GM18907 (cell line): ENCODE measurements around the gene CD28.
"Not testable (repeated sequence)": the region's sequence is repeated elsewhere in the genome, so short reads cannot be mapped to it uniquely, and the experiment has no call there.

ENCODE experiments used
- ATAC-seq: cut with Tn5 transposase; IDR thresholded peaks from one replicate; pipeline ENCODE4 v1.9.1; 2021; ENCODE audit warnings: mild to moderate bottlenecking, moderate library complexity; ENCODE audit not compliant: unreplicated experiment

Gene CD28

GRCh38 chr2:203743441-203743981 lies 37.1 kb downstream of the CD28 start:
- ATAC-seq: no peak

- no peak for ATAC-seq
Measured at GRCh38 chr2:203744091-203744490, 37.7 kb downstream of the CD28 start.

- no peak for ATAC-seq
Measured at GRCh38 chr2:203745267-203745666, 38.8 kb downstream of the CD28 start.

DNA sequence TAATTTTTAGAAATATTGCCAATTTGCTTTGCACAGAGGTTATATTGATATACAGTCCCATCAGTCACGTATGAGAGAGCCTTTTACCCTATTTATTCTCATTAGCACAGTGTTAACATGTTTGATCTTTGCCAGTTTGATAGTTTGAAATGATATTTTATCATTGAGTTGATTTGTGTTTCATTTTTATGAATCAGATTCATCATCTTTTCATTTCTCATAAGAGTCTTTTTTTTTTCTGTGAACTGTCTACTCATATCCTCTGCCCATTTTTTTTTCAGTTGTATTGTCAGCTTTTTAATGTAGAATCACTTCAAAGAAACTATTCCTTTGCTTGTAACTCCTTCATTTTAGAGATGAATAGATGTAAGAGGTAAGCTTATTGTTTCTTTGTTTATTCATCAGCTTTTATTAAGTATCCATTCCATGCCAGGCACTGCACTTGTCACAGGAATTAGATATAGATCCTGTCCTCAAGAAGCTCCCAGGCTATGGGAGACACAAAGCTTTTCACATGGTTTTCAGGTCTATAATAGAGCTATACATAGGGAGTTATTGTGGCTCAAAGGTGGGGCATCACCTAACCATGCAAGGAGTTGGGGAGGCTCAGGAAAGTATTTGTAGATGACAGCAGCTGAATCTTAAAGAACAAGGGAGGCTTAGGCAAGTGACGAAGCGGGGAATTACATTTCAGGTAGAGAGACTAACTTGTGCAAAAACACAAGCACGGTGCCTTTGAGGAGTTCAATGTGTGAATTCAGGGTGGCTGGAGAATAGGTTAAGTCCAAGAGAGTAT lies 42.1 kb downstream of the CD28 start:
- no peak for ATAC-seq

- ATAC-seq: no peak
Measured at GRCh38 chr2:203750346-203751068, 44.1 kb downstream of the CD28 start.

- ATAC-seq: no peak
Measured at GRCh38 chr2:203751685-203752271, 45.3 kb downstream of the CD28 start.

DNA sequence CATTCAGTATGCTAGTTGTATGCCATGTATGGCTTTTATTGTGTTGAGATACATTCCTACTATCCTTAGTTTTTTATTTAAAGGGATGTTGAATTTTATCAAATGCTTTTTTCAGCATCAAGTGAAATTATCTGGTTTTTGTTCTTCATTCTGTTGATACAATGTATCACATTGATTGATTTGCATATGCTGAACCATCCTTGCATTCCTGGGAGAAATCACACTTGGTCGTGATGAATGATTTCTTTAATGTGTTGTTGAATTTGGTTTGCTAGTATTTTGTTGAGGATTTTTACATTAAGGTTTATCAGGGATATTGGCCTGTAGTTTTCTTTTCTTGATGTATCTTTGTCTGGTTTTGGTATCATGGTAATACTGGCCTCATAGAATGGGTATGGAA lies 49.7 kb downstream of the CD28 start:
- ATAC-seq: no peak

DNA sequence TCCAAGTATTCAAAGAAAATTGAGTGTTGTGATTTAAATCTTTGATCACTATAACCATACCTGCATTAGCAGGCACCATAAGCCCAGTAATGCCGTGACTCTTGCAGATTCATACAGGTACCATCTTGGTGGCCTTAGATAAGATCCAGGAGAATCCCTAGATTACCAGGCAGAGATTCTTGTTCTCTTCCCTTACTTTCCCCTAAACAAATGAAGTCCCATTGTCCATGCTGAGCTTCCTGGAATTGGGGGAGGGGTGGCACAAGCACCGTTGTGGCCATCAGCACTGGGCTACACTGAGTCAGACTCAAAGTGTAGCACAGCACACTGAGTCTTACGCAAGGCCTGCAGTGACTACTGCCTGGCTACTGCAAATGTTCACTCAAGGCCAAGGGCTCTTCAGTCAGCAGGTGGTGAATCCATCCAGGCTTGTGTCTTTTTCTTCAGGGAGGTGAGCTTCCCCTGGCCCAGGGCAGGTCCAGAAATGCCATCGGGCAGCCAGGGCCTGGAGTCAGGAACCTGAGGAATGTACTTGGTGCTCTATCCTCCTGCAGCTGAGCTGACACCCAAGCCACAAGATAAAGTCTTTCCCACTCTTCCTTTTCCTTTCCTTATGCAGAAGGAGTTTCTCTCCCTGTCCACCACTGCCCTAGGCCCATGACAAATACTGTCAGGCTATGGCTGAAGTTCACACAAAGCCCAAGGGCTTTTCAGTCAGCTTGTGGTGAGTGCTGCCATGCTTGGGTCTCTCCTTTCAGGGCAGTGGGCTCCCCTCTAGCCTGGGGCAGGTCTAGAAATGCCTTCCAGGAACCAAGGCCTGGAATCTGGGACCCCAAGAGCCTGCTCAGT lies 52.6 kb downstream of the CD28 start:
- ATAC-seq: no peak

GRCh38 chr2:203759690-203760365 lies 53.4 kb downstream of the CD28 start:
- ATAC-seq: no peak

DNA sequence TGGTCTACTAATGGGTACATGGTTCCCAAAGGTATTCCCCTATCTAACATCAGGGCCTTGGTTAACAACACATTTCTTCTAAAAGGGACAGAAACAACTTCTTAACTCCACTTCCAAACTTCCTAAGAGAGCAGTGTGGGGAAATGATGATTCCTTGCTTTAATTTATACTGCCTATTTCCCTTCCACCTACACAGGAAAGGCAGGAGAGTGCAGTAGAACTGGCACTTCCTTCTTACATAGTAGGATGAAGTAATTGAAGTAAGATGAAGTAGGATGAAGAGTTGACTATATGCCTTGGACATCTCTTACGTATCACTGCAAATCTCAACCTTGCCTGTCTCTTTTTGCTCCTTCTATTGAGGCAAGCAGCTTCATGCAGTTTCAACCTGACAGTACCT lies 54.7 kb downstream of the CD28 start:
- no peak for ATAC-seq

GRCh38 chr2:203763241-203763937 lies 57.0 kb downstream of the CD28 start:
- no peak for ATAC-seq

DNA sequence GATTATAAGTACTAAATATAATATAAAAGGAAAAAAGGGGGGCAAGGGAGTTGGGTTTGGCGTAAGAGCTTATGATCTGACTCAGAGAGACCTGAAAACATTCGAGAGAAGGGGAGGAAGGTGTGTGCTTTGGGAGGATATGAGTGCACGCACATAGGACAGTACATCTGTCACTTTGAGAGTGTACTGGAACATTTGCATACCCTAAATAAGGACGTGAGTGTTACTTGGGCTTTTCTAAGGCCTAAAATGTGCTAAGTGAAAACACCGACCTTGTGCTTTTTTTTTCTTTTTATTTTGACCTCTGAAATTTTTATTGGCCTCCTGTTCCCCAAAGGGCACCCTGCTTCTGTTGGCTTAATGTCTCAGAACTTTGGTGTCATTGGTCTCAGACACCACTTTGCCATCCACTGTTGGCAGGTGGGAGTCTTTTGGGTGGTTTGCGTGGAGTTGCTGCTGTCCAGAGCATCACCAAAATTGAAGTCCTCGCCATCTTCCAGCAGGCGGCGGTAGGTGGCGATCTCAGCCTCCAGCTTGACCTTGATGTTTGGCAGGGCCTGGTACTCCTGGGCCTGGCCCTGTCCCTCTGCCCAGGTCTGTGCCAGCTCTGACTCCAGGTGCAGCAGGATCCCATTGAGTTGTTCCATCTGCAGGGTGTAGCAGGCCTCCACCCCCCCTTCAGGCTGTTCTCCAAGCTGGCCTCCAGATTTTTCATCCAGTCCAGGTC lies 57.7 kb downstream of the CD28 start:
- ATAC-seq: no peak

- no peak for ATAC-seq
Measured at GRCh38 chr2:203772456-203773165, 66.2 kb downstream of the CD28 start.

DNA sequence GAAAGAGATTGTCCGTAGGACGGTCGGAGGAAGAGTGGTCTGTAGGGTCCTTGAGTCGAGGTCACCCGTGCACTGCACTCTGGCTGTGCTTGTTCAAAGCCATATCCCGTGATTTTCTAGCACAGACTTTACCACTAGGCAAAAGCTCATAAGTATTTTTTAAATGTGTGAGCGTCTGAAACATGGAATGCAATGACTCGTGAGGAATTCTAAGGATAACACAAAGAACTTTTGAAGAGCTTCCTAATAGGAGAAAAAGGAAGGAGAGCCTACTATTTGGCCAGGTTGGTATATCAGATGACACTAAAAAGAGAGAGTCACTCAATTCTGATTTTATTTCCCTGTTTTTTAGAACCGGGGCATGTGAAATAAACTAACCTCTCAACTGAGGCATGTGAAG lies 68.3 kb downstream of the CD28 start:
- ATAC-seq: no peak

DNA sequence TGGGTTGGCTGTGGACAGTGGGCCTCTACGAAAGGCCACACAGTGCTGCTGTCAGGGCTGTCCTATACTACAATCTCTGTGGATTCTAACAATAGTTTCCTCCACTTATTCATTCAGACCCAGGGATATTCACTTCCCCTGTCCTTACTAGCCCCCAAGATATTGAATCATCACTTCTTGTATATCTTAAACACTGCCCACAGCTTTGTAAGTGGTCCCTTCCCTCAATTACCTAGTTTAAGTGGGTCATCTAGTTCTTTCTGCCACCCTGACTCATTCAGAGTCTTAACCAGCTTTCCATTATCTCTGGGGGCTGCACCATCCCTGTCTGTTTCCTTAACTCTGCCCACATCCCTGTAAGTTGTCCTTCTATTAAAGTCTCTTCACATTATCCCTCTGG lies 69.2 kb downstream of the CD28 start:
- no peak for ATAC-seq

GRCh38 chr2:203777030-203777429 lies 70.6 kb downstream of the CD28 start:
- no peak for ATAC-seq

DNA sequence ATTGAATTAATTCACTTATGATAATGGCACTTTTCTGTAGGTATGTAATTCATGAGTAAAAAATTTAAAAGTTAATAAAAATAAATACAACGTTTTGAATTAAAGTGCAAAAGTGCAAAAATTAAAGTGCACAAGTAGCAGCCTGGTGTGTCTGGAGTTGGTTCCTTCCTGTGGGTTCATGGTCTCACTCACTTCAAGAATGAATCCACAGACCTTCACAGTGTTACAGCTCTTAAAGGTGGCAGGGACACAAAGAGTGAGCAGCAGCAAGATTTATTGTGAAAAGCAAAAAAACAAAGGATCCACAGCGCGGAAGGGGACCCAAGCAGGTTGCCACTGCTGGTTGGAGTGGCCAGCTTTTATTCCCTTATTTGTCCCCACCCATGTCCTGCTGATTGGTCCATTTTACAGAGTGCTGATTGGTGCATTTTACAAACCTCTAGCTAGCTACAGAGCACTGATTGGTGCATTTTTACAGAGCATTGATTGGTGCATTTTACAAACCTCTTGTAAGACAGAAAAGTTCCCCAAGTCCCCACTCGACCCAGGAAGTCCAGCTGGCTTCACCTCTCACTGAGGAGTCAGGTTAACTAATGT lies 73.1 kb downstream of the CD28 start:
- not testable (repeated sequence) for ATAC-seq

GRCh38 chr2:203780231-203780630 lies 73.8 kb downstream of the CD28 start:
- no peak for ATAC-seq
